ENCODE results near the gene CYP1A2.

Gene CYP1A2

GRCh38 chr15:74798388-74799254, 50.0 kb downstream of the CYP1A2 start:
- H3K36me3 ChIP-seq (ENCODE audit: control insufficient read depth, insufficient read depth, low read length), result peaks cover 25% of the 10 kb centered on the region

GRCh38 chr15:74799255-74799855, 50.7 kb downstream of the CYP1A2 start:
- Histone ChIP-seq H3K4me3 (ENCODE audit: low read length) (no peak overlapping the region), H3K36me3 (ENCODE audit: control insufficient read depth, insufficient read depth, low read length) (peaks cover 26% of the 10 kb centered on the region), H3K27ac (ENCODE audit: low read depth, low read length) (no peak overlapping the region), H3K27me3 (ENCODE audit: control insufficient read depth, insufficient read depth, low read length) (no peaks in the 10 kb centered on the region), H3K9ac (ENCODE audit: low read length) (no peak overlapping the region), H3K4me1 (ENCODE audit: control insufficient read depth, insufficient read depth, low read length) (no peaks in the 10 kb centered on the region)

More at GRCh38 chr15:74798388-74799254, 50.0 kb downstream of the CYP1A2 start:
- Histone ChIP-seq H3K9ac (ENCODE audit: low read length) (no peak overlapping the region), H3K4me1 (ENCODE audit: control insufficient read depth, insufficient read depth, low read length) (no peaks in the 10 kb centered on the region), H3K27me3 (ENCODE audit: control insufficient read depth, insufficient read depth, low read length) (no peaks in the 10 kb centered on the region), H3K27ac (ENCODE audit: low read depth, low read length) (no peak overlapping the region), H3K4me3 (ENCODE audit: low read length) (no peak overlapping the region)

- no peak overlapping the region for H3K27ac ChIP-seq (ENCODE audit: low read depth, low read length)
- no peaks in the 10 kb centered on the region for H3K4me1 ChIP-seq (ENCODE audit: control insufficient read depth, insufficient read depth, low read length)
- H3K27me3 ChIP-seq (ENCODE audit: control insufficient read depth, insufficient read depth, low read length), result no peaks in the 10 kb centered on the region
- peaks cover 26% of the 10 kb centered on the region for H3K36me3 ChIP-seq (ENCODE audit: control insufficient read depth, insufficient read depth, low read length)
- H3K9ac ChIP-seq (ENCODE audit: low read length), result no peak overlapping the region
- no peak overlapping the region for H3K4me3 ChIP-seq (ENCODE audit: low read length)
These were observed 51.4 kb downstream of the CYP1A2 start for GRCh38 chr15:74799856-74800558.

GRCh38 chr15:74800559-74801094, 52.0 kb downstream of the CYP1A2 start:
- H3K4me3 ChIP-seq (ENCODE audit: low read length), result no peak overlapping the region
- H3K9ac ChIP-seq (ENCODE audit: low read length), result no peak overlapping the region
- H3K36me3 ChIP-seq (ENCODE audit: control insufficient read depth, insufficient read depth, low read length), result peaks cover 26% of the 10 kb centered on the region
- H3K4me1 ChIP-seq (ENCODE audit: control insufficient read depth, insufficient read depth, low read length), result no peaks in the 10 kb centered on the region
- H3K27ac ChIP-seq (ENCODE audit: low read depth, low read length), result no peak overlapping the region
- no peaks in the 10 kb centered on the region for H3K27me3 ChIP-seq (ENCODE audit: control insufficient read depth, insufficient read depth, low read length)

- Histone ChIP-seq H3K4me1 (ENCODE audit: control insufficient read depth, insufficient read depth, low read length) (no peaks in the 10 kb centered on the region), H3K27ac (ENCODE audit: low read depth, low read length) (no peak overlapping the region), H3K9ac (ENCODE audit: low read length) (no peak overlapping the region), H3K36me3 (ENCODE audit: control insufficient read depth, insufficient read depth, low read length) (peaks cover 26% of the 10 kb centered on the region), H3K27me3 (ENCODE audit: control insufficient read depth, insufficient read depth, low read length) (no peaks in the 10 kb centered on the region), H3K4me3 (ENCODE audit: low read length) (no peak overlapping the region)
These were observed 52.8 kb downstream of the CYP1A2 start for GRCh38 chr15:74801311-74801997.

GRCh38 chr15:74802290-74802689, 53.6 kb downstream of the CYP1A2 start:
- no peaks in the 10 kb centered on the region for H3K4me1 ChIP-seq (ENCODE audit: control insufficient read depth, insufficient read depth, low read length)
- H3K27ac ChIP-seq (ENCODE audit: low read depth, low read length), result no peak overlapping the region
- H3K4me3 ChIP-seq (ENCODE audit: low read length), result no peak overlapping the region
- no peak overlapping the region for H3K9ac ChIP-seq (ENCODE audit: low read length)
- no peaks in the 10 kb centered on the region for H3K27me3 ChIP-seq (ENCODE audit: control insufficient read depth, insufficient read depth, low read length)
- H3K36me3 ChIP-seq (ENCODE audit: control insufficient read depth, insufficient read depth, low read length), result peaks cover 26% of the 10 kb centered on the region

- Histone ChIP-seq H3K9ac (ENCODE audit: low read length) (no peak overlapping the region), H3K4me1 (ENCODE audit: control insufficient read depth, insufficient read depth, low read length) (no peaks in the 10 kb centered on the region), H3K4me3 (ENCODE audit: low read length) (no peak overlapping the region), H3K27me3 (ENCODE audit: control insufficient read depth, insufficient read depth, low read length) (no peaks in the 10 kb centered on the region), H3K27ac (ENCODE audit: low read depth, low read length) (no peak overlapping the region), H3K36me3 (ENCODE audit: control insufficient read depth, insufficient read depth, low read length) (peaks cover 26% of the 10 kb centered on the region)
These were observed 54.3 kb downstream of the CYP1A2 start for GRCh38 chr15:74802862-74803447.

- Histone ChIP-seq H3K4me3 (ENCODE audit: low read length) (no peak overlapping the region), H3K27ac (ENCODE audit: low read depth, low read length) (no peak overlapping the region), H3K27me3 (ENCODE audit: control insufficient read depth, insufficient read depth, low read length) (no peaks in the 10 kb centered on the region), H3K9ac (ENCODE audit: low read length) (no peak overlapping the region), H3K36me3 (ENCODE audit: control insufficient read depth, insufficient read depth, low read length) (peaks cover 19% of the 10 kb centered on the region), H3K4me1 (ENCODE audit: control insufficient read depth, insufficient read depth, low read length) (no peaks in the 10 kb centered on the region)
These were observed 56.3 kb downstream of the CYP1A2 start for GRCh38 chr15:74804935-74805334.
